ENCODE measurements around the gene TUSC7. TPM values are rescaled to one million over a fixed set of nuclear protein-coding genes. Genes with fewer than 3 reads are reported as not detected.

The TUSC7 gene
- total RNA-seq, 1 experiment from 2014 or later, result not detected

- no peaks in the 10 kb centered on the region for H3K27me3 ChIP-seq (ENCODE audit: low read length)
- no TSS peak for BruUV-seq (replicated peaks)
- no peaks in the 10 kb centered on the region for H3K4me1 ChIP-seq (ENCODE audit: insufficient read depth, low read length)
- DNase-seq (no peak), ATAC-seq (no peak)
- H3F3A ChIP-seq (ENCODE audit: low read length, unreplicated experiment), result no peaks in the 10 kb centered on the region
- no peaks in the 10 kb centered on the region for H3K79me2 ChIP-seq (ENCODE audit: low read length)
- no peak overlapping the region for H3K4me3 ChIP-seq (ENCODE audit: low read length)
- no peak for TF ChIP-seq EZH2phosphoT487 (IDR thresholded peaks at IDR 0.05; ENCODE audit: borderline replicate concordance, low read length)
- TF ChIP-seq CTCF (conservative IDR thresholded peaks at IDR 0.05; ENCODE audit: low read depth, low read length), result no peak
- TF ChIP-seq EZH2 (IDR thresholded peaks at IDR 0.05; ENCODE audit: low read length, unreplicated experiment), result no peak
- ChIA-PET CTCF (no interaction called here), POLR2A (ENCODE audit: unreplicated experiment) (no interaction called here)
- no peaks in the 10 kb centered on the region for H4K20me1 ChIP-seq (ENCODE audit: low read length)
- no peak overlapping the region for H2AFZ ChIP-seq (ENCODE audit: low read length)
- H3K36me3 ChIP-seq (ENCODE audit: low read depth, low read length), result no peaks in the 10 kb centered on the region
- no peak overlapping the region for H3K4me2 ChIP-seq (ENCODE audit: low read length)
- no peak overlapping the region for H3K9ac ChIP-seq (ENCODE audit: low read length)
- intact Hi-C loops (cut with micrococcal nuclease), result no loop called here
- no peak overlapping the region for H3K27ac ChIP-seq (ENCODE audit: low read length)
- H3K9me2 ChIP-seq (replicated peaks; ENCODE audit: low read length), result no peaks in the 10 kb centered on the region
- H3K9me3 ChIP-seq (ENCODE audit: low read length), result 0 out of 2 replicates have a peak, but pooled peaks cover 7% of the 10 kb centered on the region
These were observed 42.3 kb upstream of the TUSC7 start for GRCh38 chr3:116667324-116667723.

GRCh38 chr3:116667791-116668190, 41.8 kb upstream of the TUSC7 start:
- H2AFZ ChIP-seq (ENCODE audit: low read length), result no peak overlapping the region
- H3K9me2 ChIP-seq (replicated peaks; ENCODE audit: low read length), result no peaks in the 10 kb centered on the region
- BruUV-seq (replicated peaks), result no TSS peak
- no peak overlapping the region for H3K9ac ChIP-seq (ENCODE audit: low read length)
- H3K27me3 ChIP-seq (ENCODE audit: low read length), result no peaks in the 10 kb centered on the region
- H3K36me3 ChIP-seq (ENCODE audit: low read depth, low read length), result no peaks in the 10 kb centered on the region
- ChIA-PET CTCF (no interaction called here), POLR2A (ENCODE audit: unreplicated experiment) (no interaction called here)
- H3K27ac ChIP-seq (ENCODE audit: low read length), result no peak overlapping the region
- 0 out of 2 replicates have a peak, but pooled peaks cover 7% of the 10 kb centered on the region for H3K9me3 ChIP-seq (ENCODE audit: low read length)
- no peak overlapping the region for H3K4me3 ChIP-seq (ENCODE audit: low read length)
- ATAC-seq (no peak), DNase-seq (no peak)
- no peaks in the 10 kb centered on the region for H4K20me1 ChIP-seq (ENCODE audit: low read length)
- no peaks in the 10 kb centered on the region for H3F3A ChIP-seq (ENCODE audit: low read length, unreplicated experiment)
- TF ChIP-seq EZH2 (IDR thresholded peaks at IDR 0.05; ENCODE audit: low read length, unreplicated experiment) (no peak), CTCF (conservative IDR thresholded peaks at IDR 0.05; ENCODE audit: low read depth, low read length) (no peak), EZH2phosphoT487 (IDR thresholded peaks at IDR 0.05; ENCODE audit: borderline replicate concordance, low read length) (no peak)
- no peaks in the 10 kb centered on the region for H3K79me2 ChIP-seq (ENCODE audit: low read length)
- intact Hi-C loops (cut with micrococcal nuclease), result no loop called here
- no peaks in the 10 kb centered on the region for H3K4me1 ChIP-seq (ENCODE audit: insufficient read depth, low read length)
- H3K4me2 ChIP-seq (ENCODE audit: low read length), result no peak overlapping the region

GRCh38 chr3:116669576-116669975, 40.0 kb upstream of the TUSC7 start:
- H3K4me2 ChIP-seq (ENCODE audit: low read length), result no peak overlapping the region
- H3K27me3 ChIP-seq (ENCODE audit: low read length), result no peaks in the 10 kb centered on the region
- no TSS peak for BruUV-seq (replicated peaks)
- intact Hi-C loops (cut with micrococcal nuclease), result no loop called here
- no peak overlapping the region for H2AFZ ChIP-seq (ENCODE audit: low read length)
- H3F3A ChIP-seq (ENCODE audit: low read length, unreplicated experiment), result no peaks in the 10 kb centered on the region
- CTCF ChIA-PET, result no interaction called here
- POLR2A ChIA-PET (ENCODE audit: unreplicated experiment), result no interaction called here
- no peak overlapping the region for H3K27ac ChIP-seq (ENCODE audit: low read length)
- H3K36me3 ChIP-seq (ENCODE audit: low read depth, low read length), result no peaks in the 10 kb centered on the region
- no peak for TF ChIP-seq CTCF (conservative IDR thresholded peaks at IDR 0.05; ENCODE audit: low read depth, low read length)
- TF ChIP-seq EZH2phosphoT487 (IDR thresholded peaks at IDR 0.05; ENCODE audit: borderline replicate concordance, low read length), result no peak
- TF ChIP-seq EZH2 (IDR thresholded peaks at IDR 0.05; ENCODE audit: low read length, unreplicated experiment), result no peak
- ATAC-seq (no peak), DNase-seq (no peak)
- H3K79me2 ChIP-seq (ENCODE audit: low read length), result no peaks in the 10 kb centered on the region
- no peaks in the 10 kb centered on the region for H3K4me1 ChIP-seq (ENCODE audit: insufficient read depth, low read length)
- H3K9ac ChIP-seq (ENCODE audit: low read length), result no peak overlapping the region
- H3K4me3 ChIP-seq (ENCODE audit: low read length), result no peak overlapping the region
- H3K9me3 ChIP-seq (ENCODE audit: low read length), result 0 out of 2 replicates have a peak, but pooled peaks cover 7% of the 10 kb centered on the region
- no peaks in the 10 kb centered on the region for H3K9me2 ChIP-seq (replicated peaks; ENCODE audit: low read length)
- H4K20me1 ChIP-seq (ENCODE audit: low read length), result no peaks in the 10 kb centered on the region
